KOPT-K1 (cell line): ENCODE results near the gene VPS37B.
"Not testable (repeated sequence)": the region's sequence is repeated elsewhere in the genome, so short reads cannot be mapped to it uniquely, and the experiment has no call there.

ENCODE experiments used
- H3K27ac ChIP-seq: fragments of 200-600 bp; sonication (generic); 2 replicates; pipeline ENCODE4 v1.5.1; 2016; ENCODE audit warnings: antibody characterized with exemption, mild to moderate bottlenecking, low read depth, low read length; ENCODE audit not compliant: poor library complexity, severe bottlenecking
- H3K36me3 ChIP-seq: fragments of 200-600 bp; sonication (generic); 2 replicates; pipeline ENCODE4 v1.5.1; 2017; ENCODE audit warnings: antibody characterized with exemption, mild to moderate bottlenecking, low read length, moderate library complexity; ENCODE audit not compliant: insufficient read depth
- H3K9me3 ChIP-seq: fragments of 200-600 bp; sonication (generic); 2 replicates; pipeline ENCODE4 v1.5.1; 2017; ENCODE audit warnings: antibody characterized with exemption, low read length, mild to moderate bottlenecking; ENCODE audit not compliant: insufficient read depth, poor library complexity, severe bottlenecking

The VPS37B gene

DNA sequence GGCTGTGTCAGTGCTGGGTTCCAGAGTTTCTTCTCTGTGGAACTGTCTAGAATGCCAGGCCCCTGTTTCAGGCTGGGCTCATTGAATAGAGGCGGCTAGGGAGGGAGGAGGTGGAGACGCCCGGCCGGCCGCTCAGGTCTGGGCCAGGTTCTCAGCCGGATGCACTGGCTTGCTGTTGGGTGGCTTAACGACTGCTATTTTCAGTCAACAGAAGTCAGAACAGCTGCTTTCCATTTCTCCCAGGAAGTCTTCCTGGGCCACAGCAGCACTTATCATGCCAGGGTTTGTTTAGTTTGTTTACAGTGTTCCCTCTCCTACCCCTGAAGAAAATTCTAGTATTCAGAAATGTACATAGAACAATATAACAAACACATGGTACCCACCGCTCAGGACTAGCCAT lies 26.0 kb upstream of the VPS37B start:
- Histone ChIP-seq H3K36me3 (no peaks in the 10 kb centered on the region), H3K27ac (no peak overlapping the region), H3K9me3 (no peaks in the 10 kb centered on the region)

DNA sequence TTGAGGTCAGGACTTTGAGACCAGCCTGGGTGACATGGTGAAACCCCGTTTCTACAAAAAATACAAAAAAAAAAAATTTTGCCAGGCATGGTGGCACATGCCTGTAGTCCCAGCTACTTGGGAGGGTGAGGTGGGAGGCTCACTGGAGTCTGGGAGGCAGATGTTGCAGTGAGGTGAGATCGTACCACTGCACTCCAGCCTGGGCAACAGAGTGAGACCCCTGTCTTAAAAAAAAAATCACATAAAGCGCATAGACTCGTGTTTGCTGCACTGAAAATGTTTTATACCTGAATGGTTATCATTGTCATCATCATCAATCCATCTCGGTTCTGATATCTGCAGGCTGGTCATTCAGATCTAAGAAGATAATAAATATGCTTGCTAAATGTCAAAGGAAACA lies 24.8 kb upstream of the VPS37B start:
- Histone ChIP-seq H3K36me3 (no peaks in the 10 kb centered on the region), H3K9me3 (no peaks in the 10 kb centered on the region), H3K27ac (no peak overlapping the region)

DNA sequence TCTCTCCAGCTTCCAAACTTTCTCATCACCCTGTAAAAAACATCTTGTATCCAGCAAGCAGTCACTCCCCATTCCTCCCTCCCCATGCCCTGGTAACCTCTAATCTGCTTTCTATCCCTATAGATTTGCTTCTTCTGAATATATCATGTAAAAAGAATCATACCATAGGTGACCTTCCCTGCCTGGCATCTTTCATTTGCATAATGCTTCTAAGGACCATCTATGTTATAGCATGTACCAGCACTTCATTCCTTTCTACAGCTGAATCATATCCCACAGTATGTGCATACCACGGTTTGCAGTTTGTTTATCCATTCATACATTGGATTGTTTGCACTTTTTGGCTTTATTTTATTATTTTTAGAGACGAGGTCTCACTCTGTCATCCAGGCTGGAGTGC lies 22.9 kb upstream of the VPS37B start:
- no peaks in the 10 kb centered on the region for H3K36me3 ChIP-seq
- no peaks in the 10 kb centered on the region for H3K9me3 ChIP-seq
- H3K27ac ChIP-seq, result no peak overlapping the region

DNA sequence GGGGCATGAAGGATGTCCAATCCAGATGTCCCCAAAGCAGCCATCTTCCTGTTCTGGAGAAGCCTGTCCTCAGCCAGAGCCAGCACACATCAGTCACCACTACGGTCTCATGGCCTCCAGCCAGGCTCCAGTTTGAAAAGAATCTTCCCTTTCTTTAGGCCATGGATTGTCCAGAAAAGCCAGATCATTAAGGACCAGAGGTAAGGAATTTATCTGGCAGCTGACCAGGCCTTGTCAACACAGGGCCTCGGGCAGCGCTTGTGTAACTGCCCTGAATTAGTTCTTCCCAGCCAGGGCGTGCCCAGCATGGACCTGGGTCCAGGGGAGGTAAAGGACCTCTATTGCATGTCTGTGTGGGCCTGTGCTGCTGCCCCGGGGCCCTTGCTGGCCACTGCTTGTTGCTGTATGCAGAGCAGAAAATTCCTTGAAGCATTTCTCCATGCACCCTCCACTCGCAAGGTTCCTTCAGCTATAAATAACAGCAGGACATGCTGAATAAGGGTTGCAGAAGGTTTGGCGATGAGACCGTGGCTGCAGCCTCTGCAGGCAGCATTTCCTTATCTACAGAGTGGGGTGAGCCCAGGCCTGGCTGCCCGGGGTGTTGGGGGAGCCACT lies 21.7 kb upstream of the VPS37B start:
- Histone ChIP-seq H3K9me3 (no peaks in the 10 kb centered on the region), H3K27ac (no peak overlapping the region), H3K36me3 (no peaks in the 10 kb centered on the region)

DNA sequence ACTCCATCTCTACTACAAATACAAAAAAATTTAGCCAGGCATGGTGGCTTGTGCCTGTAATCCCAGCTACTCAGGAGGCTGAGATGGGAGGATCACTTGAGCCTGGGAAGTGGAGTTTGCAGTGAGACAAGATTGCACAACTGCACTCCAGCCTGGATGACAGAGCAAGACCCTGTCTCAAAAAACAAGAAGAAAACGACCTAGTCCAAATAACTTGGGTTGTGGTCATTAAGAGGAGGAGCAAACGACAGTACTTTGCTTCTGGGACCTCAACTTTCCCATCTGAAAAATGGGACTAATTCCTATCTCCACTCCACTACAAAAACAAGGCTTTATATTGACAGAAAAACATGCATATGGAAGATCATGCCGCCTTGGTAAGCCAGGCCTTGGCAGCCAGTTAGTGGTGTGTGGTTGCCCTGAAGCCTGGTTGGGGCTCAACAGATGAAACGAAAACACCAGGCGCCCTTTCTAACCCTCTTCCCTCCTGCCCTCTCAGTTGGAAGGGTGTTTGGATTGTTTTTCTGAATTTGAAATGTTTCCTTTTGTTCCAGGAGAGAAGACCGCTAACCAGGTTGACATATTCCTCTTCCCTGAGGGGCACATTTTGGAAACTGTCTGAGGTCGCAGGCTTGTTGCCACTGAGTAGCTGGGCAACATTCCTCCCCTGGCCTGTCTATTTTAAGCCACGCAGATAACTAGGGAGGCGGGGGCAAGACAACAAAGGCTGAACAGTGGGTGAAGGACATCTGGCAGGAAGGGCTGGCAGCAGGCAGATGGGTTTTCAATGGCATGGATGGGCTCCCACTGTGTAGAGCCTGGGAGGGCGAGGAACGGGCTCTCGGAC lies 13.7 kb upstream of the VPS37B start:
- Histone ChIP-seq H3K27ac (no peak overlapping the region), H3K36me3 (no peaks in the 10 kb centered on the region), H3K9me3 (no peaks in the 10 kb centered on the region)

DNA sequence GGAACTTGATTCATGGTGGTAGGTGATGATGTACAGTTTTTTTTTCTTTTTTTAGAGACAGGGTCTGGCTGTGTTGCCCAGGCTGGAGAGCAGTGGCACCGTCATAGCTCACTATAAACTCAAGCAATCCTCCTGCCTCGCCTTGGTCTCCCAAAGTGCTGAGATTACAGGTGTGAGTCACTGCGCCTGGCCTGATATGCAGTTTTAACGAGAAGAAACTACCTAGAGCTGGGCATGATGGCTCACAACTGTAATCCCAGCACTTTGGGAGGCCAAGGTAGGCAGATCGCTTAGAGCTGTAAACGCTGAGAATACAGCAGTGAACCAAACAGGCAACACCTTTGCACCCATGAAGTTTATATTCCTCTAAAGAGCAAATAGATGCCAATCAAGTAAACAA lies 13.0 kb upstream of the VPS37B start:
- no peaks in the 10 kb centered on the region for H3K9me3 ChIP-seq
- H3K27ac ChIP-seq, result no peak overlapping the region
- no peaks in the 10 kb centered on the region for H3K36me3 ChIP-seq

DNA sequence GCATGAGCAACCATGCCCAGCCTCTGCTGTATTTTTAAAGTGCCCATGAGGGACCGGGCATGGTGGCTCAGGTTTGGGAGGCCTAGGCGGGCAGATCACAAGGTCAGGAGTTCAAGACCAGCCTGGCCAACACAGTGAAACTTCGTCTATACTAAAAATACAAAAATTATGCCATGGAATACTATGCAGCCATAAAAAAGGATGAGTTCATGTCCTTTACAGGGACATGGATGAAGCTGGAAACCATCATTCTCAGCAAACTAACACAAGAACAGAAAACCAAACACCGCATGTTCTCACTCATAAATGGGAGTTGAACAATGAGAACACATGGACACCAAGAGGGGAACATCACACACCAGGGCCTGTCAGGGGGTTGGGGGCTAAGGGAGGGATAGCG lies 9.3 kb upstream of the VPS37B start:
- not testable (repeated sequence) for H3K9me3 ChIP-seq, H3K36me3 ChIP-seq, H3K27ac ChIP-seq

DNA sequence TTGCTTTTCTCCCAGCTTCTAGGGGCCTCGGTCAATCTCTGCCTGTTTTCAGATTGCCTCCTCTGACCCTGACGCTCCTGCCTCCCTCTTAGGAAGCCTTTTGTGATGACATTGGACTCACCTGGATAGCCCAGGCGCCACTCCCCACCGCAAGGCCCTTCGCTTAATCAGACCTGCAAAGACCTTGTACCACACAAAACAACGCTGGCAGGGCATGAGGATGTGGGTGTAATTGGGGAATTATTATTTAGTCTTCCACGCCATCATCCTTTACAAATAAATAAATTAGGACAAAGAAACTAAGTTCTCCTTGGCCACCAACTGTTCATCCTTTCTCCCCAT lies 7.7 kb upstream of the VPS37B start:
- no peaks in the 10 kb centered on the region for H3K36me3 ChIP-seq
- H3K27ac ChIP-seq, result no peak overlapping the region
- H3K9me3 ChIP-seq, result no peaks in the 10 kb centered on the region

DNA sequence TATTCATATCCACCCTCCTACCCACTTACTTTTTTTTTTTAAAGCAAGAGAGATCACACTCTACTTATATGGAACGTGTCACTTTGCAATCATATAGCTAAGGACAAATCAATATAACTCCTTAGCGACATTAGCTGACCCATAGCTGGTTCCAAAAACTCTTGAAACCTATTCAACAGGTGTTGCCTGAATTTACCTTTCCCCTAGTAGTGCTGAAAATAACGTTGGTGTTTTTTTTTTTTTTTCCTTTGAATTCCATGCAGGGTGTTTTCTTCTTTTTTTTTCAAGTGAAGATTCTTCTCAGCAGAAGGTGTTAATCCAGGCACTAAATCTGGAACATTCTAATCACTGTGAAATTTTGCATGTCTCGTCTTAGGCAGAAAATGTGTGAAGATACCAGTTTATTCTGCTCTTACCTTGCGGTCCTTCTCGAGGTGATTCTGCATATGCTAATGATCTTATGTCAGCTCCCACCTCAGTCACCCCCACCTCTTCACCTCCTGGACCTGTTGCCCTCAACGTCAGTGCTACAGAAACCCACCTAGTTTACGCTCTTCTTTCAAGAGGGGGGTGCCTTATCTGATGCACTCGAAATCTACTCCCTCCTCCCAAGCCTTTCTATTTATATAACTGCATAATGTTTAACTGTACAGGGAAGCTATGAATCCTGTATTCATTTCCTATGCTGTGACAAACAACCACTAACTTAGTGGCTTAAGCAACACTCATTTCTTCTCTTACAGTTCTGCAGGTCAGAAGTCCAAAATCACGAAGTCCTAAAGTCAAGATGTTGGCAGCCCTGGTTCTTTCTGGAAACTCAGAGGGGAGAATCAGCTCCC lies 7.1 kb upstream of the VPS37B start:
- H3K27ac ChIP-seq, result no peak overlapping the region

DNA sequence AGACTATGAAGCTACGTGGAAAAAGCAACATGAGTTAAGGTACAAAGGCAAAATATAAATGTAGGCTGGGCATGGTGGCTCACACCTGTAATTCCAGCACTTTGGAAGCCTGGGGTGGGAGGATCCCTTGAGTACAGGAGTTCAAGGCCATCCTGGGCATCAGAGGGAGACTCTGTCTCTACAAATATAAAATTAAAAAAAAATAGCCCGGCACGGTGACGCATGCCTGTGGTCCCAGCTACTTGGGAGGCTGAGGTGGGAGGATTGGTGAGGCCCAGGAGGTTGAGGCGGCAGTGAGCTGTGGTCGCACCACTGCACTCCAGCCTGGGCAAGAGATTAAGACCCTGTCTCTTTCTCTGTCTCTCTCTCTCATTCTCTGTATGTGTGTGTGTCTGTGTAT lies 4.0 kb upstream of the VPS37B start:
- no peaks in the 10 kb centered on the region for H3K36me3 ChIP-seq
- H3K27ac ChIP-seq, result peak overlapping the region; percentile 79
- H3K9me3 ChIP-seq, result no peaks in the 10 kb centered on the region

More for the DNA sequence above, 7.1 kb upstream of the VPS37B start:
- Histone ChIP-seq H3K36me3 (no peaks in the 10 kb centered on the region), H3K9me3 (no peaks in the 10 kb centered on the region)

DNA sequence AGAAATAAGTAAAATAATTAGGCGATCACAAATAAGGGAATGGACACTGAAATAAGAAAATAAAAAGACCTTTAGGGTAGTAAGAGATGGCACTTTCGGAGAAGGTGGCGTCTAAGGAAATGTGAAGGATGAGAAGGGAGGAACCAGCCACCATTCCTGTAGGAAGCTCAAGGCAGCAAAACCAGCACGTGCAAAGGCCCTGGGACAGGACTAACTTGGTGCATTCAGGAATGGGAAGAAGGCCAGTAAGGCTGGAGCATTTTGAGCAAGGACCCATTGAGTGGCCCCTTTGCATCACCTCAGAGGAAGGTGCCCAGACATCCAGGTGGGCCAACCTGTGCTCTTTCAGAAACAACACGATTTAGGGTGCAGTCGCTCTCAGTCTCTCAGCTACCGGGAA lies 738 bp upstream of the VPS37B start:
- Histone ChIP-seq H3K36me3 (peaks cover 6% of the 10 kb centered on the region; the same call in 1 of the 2 replicates), H3K9me3 (no peaks in the 10 kb centered on the region), H3K27ac (peak overlapping the region; percentile 11)

DNA sequence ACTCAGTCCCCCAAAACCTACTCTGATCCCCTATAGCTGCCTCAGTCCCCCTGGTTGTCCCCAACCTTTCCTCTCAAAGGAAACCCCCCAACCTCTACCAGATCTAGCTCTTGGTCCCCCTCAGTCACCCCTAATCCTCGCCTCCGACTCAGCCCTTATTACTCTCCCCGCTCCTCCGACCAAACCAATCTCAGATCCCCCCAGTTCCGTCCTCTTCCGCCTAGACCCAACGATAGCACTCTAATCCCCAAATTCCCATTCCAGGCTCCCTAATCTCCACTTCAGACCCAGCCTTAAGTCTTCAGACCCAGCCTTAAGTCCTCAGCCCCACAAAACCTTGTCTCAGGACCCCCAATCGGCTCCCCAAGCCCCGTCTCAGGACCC lies 612 bp downstream of the VPS37B start:
- H3K36me3 ChIP-seq, result peaks cover 6% of the 10 kb centered on the region; the same call in 1 of the 2 replicates
- peak overlapping the region; percentile 87 for H3K27ac ChIP-seq
- no peaks in the 10 kb centered on the region for H3K9me3 ChIP-seq

DNA sequence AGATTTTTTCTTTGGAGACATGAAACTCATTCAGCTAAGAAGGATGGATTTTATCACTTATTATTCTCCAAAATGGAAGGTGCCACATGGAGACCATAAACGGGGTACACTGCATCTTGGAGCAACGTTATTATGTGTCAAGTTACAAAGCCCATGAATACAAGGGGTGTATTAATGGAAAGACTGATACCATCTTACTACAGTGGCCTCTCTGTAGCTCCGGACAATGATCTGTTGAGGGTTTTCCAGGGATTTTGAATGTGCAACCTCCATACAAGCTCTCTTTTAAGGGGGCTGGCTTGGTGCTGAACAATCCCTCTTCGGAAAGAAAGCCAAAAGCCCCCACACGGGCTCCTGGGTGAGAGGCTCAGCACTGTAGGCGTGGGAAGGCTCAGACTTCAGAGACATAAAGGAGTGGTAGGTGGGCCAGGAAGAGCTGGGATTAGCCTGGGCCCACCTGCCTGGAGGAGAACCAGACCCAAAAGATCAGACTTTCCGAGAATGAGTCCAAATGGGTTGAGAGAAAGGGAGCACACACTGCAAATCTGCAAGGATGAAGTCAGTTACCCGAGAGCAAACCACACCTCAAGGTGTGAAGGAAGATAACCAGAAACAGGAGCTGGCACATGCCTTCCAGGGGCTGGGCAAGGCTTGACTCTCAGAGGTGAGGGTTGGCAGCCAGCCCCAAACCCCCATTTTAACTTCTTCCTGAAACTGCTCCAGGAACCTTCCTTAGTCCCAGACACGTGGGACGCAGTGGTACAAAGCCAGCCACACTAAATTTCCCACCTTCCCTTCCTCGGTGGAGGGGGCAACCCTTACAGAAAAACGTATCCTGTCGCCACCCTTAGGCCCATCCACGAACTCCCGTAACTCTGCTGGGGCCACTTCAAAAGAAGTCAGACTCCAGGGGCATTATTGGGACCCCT lies 1.5 kb downstream of the VPS37B start:
- Histone ChIP-seq H3K27ac (peak overlapping the region; percentile 87), H3K9me3 (no peaks in the 10 kb centered on the region), H3K36me3 (peaks cover 6% of the 10 kb centered on the region; the same call in 1 of the 2 replicates)
